SK-N-SH treated with all-trans-retinoic acid at 6 μM for 48 hours (cell line): ENCODE data around the gene IVL.

ENCODE experiments used
- ARNTL ChIP-seq: fragments of 450-650 bp; formaldehyde crosslinking; IDR thresholded peaks from 2 replicates; pipeline ENCODE4 v1.5.0; 2020; ENCODE audit warnings: low read depth, mild to moderate bottlenecking, moderate library complexity, borderline replicate concordance
- CREB5 ChIP-seq: fragments of 250-450 bp; sonication (Bioruptor Pico); IDR thresholded peaks from 2 replicates; pipeline ENCODE4 v1.5.1; 2020; ENCODE audit warnings: low read depth, mild to moderate bottlenecking, moderate library complexity
- ESRRG ChIP-seq: fragments of 250-450 bp; sonication (Bioruptor Pico); IDR thresholded peaks from 2 replicates; pipeline ENCODE4 v1.6.1; 2021; ENCODE audit warnings: mild to moderate bottlenecking
- GLIS3 ChIP-seq: fragments of 250-450 bp; sonication (Bioruptor Pico); IDR thresholded peaks from 2 replicates; pipeline ENCODE4 v1.5.0; 2020; ENCODE audit warnings: mild to moderate bottlenecking, moderate library complexity
- ISL1 ChIP-seq: fragments of 250-450 bp; sonication (Bioruptor Pico); IDR thresholded peaks from 2 replicates; pipeline ENCODE4 v2.1.2; 2022; ENCODE audit warnings: mild to moderate bottlenecking, moderate library complexity
- OSR1 ChIP-seq: fragments of 250-450 bp; sonication (Bioruptor Pico); IDR thresholded peaks from 2 replicates; pipeline ENCODE4 v1.8.0; 2022; ENCODE audit warnings: moderate library complexity, mild to moderate bottlenecking, inconsistent platforms
- POU6F1 ChIP-seq: fragments of 250-450 bp; sonication (Bioruptor Pico); IDR thresholded peaks from 2 replicates; pipeline ENCODE4 v1.8.0; 2021; ENCODE audit warnings: low read depth, mild to moderate bottlenecking, moderate library complexity, borderline replicate concordance
- SNAI2 ChIP-seq: fragments of 250-450 bp; sonication (Bioruptor Pico); IDR thresholded peaks from 2 replicates; pipeline ENCODE4 v1.5.0; 2020; ENCODE audit warnings: mild to moderate bottlenecking, moderate library complexity
- TOX ChIP-seq: fragments of 250-450 bp; sonication (Bioruptor Pico); IDR thresholded peaks from 2 replicates; pipeline ENCODE4 v1.8.0; 2021; ENCODE audit warnings: mild to moderate bottlenecking, moderate library complexity, borderline replicate concordance
- ZC3H10 ChIP-seq: fragments of 250-450 bp; sonication (Bioruptor Pico); IDR thresholded peaks from 2 replicates; pipeline ENCODE4 v1.5.1; 2021; ENCODE audit warnings: mild to moderate bottlenecking, moderate library complexity
- ZFP30 ChIP-seq: fragments of 450-650 bp; formaldehyde crosslinking; IDR thresholded peaks from 2 replicates; pipeline ENCODE4 v1.5.0; 2022; ENCODE audit warnings: mild to moderate bottlenecking, moderate library complexity
- ZNF565 ChIP-seq: fragments of 450-650 bp; formaldehyde crosslinking; conservative IDR thresholded peaks from 2 replicates; pipeline ENCODE4 v1.5.0; 2020; ENCODE audit warnings: low read depth, mild to moderate bottlenecking, moderate library complexity
- ZNF8 ChIP-seq: fragments of 450-650 bp; formaldehyde crosslinking; IDR thresholded peaks from 2 replicates; pipeline ENCODE4 v1.5.0; 2020; ENCODE audit warnings: mild to moderate bottlenecking, moderate library complexity
- TF ChIP-seq, protein P1 (sequence below): fragments of 250-450 bp; sonication (Bioruptor Pico); IDR thresholded peaks from 2 replicates; pipeline ENCODE4 v1.8.0; 2020; ENCODE audit warnings: mild to moderate bottlenecking, moderate library complexity, borderline replicate concordance

- TF ChIP-seq ZFP30 (CRISPR knock-in tag), result no peak
- TF ChIP-seq, protein P1, sequence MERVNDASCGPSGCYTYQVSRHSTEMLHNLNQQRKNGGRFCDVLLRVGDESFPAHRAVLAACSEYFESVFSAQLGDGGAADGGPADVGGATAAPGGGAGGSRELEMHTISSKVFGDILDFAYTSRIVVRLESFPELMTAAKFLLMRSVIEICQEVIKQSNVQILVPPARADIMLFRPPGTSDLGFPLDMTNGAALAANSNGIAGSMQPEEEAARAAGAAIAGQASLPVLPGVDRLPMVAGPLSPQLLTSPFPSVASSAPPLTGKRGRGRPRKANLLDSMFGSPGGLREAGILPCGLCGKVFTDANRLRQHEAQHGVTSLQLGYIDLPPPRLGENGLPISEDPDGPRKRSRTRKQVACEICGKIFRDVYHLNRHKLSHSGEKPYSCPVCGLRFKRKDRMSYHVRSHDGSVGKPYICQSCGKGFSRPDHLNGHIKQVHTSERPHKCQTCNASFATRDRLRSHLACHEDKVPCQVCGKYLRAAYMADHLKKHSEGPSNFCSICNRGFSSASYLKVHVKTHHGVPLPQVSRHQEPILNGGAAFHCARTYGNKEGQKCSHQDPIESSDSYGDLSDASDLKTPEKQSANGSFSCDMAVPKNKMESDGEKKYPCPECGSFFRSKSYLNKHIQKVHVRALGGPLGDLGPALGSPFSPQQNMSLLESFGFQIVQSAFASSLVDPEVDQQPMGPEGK, result no peak
- no peak for TF ChIP-seq POU6F1
- no peak for TF ChIP-seq CREB5 (CRISPR knock-in tag)
- TF ChIP-seq TOX (CRISPR knock-in tag), result no peak
- TF ChIP-seq ARNTL (CRISPR knock-in tag), result no peak
- TF ChIP-seq ISL1 (CRISPR knock-in tag), result no peak
- TF ChIP-seq ZNF8, result no peak
- TF ChIP-seq OSR1 (CRISPR knock-in tag), result no peak
- no peak for TF ChIP-seq ESRRG (CRISPR knock-in tag)
- no peak for TF ChIP-seq ZC3H10
- TF ChIP-seq ZNF565 (CRISPR knock-in tag), result no peak
- no peak for TF ChIP-seq GLIS3 (CRISPR knock-in tag)
- no peak for TF ChIP-seq SNAI2 (CRISPR knock-in tag)
Measured at GRCh38 chr1:152940614-152941013, 32.3 kb downstream of the IVL start.
